Panc1 (cell line): ENCODE measurements around the gene EFCAB8.

Source experiments
- CTCF ChIP-seq: fragments of 450-650 bp; IDR thresholded peaks from 2 replicates; pipeline ENCODE4 v1.5.1; 2017; ENCODE audit warnings: mild to moderate bottlenecking
- POLR2AphosphoS5 ChIP-seq: IDR thresholded peaks from 2 replicates; pipeline ENCODE4 v1.6.1; 2012; ENCODE audit warnings: mild to moderate bottlenecking, low read depth, low read length, moderate library complexity
- REST ChIP-seq, 2 experiments: IDR thresholded peaks; 2 replicates each; pipeline ENCODE4 v1.6.1; 2011 to 2012; ENCODE audit warnings: low read depth in 2 of 2, control low read depth in 1 of 2, low read length in 1 of 2, mild to moderate bottlenecking in 1 of 2, moderate library complexity in 1 of 2; ENCODE audit not compliant: insufficient read depth in 1 of 2
- SIN3A ChIP-seq: IDR thresholded peaks from 2 replicates; pipeline ENCODE4 v1.6.1; 2012; ENCODE audit warnings: low read depth, mild to moderate bottlenecking, low read length, moderate library complexity, borderline replicate concordance; ENCODE audit not compliant: insufficient read depth
- TCF7L2 ChIP-seq: IDR thresholded peaks from 2 replicates; pipeline ENCODE4 v1.6.1; 2011; ENCODE audit warnings: mild to moderate bottlenecking, low read depth, low read length, inconsistent platforms

- TF ChIP-seq CTCF (no peak), REST (IDR thresholded peaks at IDR 0.05; ENCODE audit: insufficient read depth in 1 of 2, low read depth in 2 of 2, low read length in 1 of 2) (no peak), SIN3A (no peak), POLR2AphosphoS5 (no peak), TCF7L2 (no peak)
Measured at GRCh38 chr20:32999603-33000250, 141.0 kb downstream of the EFCAB8 start.
